CD4-positive, alpha-beta T cell treated with Interleukin-17A for 4 hours (primary cell): ENCODE data around the gene GNAT2.

ENCODE experiments used
- DNase-seq: peaks from one replicate; pipeline ENCODE4 v3.0.0-alpha.2; 2020; ENCODE audit warnings: mixed read lengths

Gene GNAT2

GRCh38 chr1:109641078-109641740 is 21.8 kb upstream of the GNAT2 start:
- no peak for DNase-seq

- DNase-seq: peak; percentile 93
Measured at GRCh38 chr1:109640285-109640865, 21.0 kb upstream of the GNAT2 start.

GRCh38 chr1:109639841-109640184 is 20.4 kb upstream of the GNAT2 start:
- no peak for DNase-seq

GRCh38 chr1:109639063-109639840 is 19.8 kb upstream of the GNAT2 start:
- DNase-seq: no peak

GRCh38 chr1:109637446-109637845 is 18.0 kb upstream of the GNAT2 start:
- DNase-seq: no peak

GRCh38 chr1:109636201-109636952 is 17.0 kb upstream of the GNAT2 start:
- DNase-seq: no peak

- DNase-seq: no peak
Measured at GRCh38 chr1:109635862-109636200, 16.4 kb upstream of the GNAT2 start.

- DNase-seq: peak; percentile 60
Measured at GRCh38 chr1:109634771-109635750, 15.6 kb upstream of the GNAT2 start.

GRCh38 chr1:109634292-109634691 is 14.9 kb upstream of the GNAT2 start:
- no peak for DNase-seq

- DNase-seq: no peak
Measured at GRCh38 chr1:109632671-109633346, 13.4 kb upstream of the GNAT2 start.

- DNase-seq: no peak
Measured at GRCh38 chr1:109631513-109632505, 12.4 kb upstream of the GNAT2 start.

GRCh38 chr1:109630898-109631512 is 11.6 kb upstream of the GNAT2 start:
- DNase-seq: no peak

GRCh38 chr1:109630081-109630897 is 10.9 kb upstream of the GNAT2 start:
- peak; percentile 72 for DNase-seq

GRCh38 chr1:109629372-109630030 is 10.1 kb upstream of the GNAT2 start:
- DNase-seq: no peak

- no peak for DNase-seq
Measured at GRCh38 chr1:109628540-109629321, 9.3 kb upstream of the GNAT2 start.

- DNase-seq: no peak
Measured at GRCh38 chr1:109627692-109628399, 8.4 kb upstream of the GNAT2 start.
